Activated T-cell treated with anti-CD3 and anti-CD28 coated beads, Interleukin-2, amount 50 U/mL, for 24 hours (primary cell): ENCODE measurements around the gene ANKRD65.
"Not testable (repeated sequence)": the region's sequence is repeated elsewhere in the genome, so short reads cannot be mapped to it uniquely, and the experiment has no call there.

ENCODE experiments used
- DNase-seq: peaks from one replicate; pipeline ENCODE4 v3.0.0-alpha.2; 2020
- H3K27ac Mint-ChIP-seq: 2 replicates; pipeline ENCODE4 v1.8.0; 2020; ENCODE audit warnings: mild to moderate bottlenecking, mixed read lengths
- H3K27me3 Mint-ChIP-seq: 2 replicates; pipeline ENCODE4 v1.8.0; 2020; ENCODE audit warnings: mixed read lengths
- H3K36me3 Mint-ChIP-seq: 2 replicates; pipeline ENCODE4 v1.8.0; 2020; ENCODE audit warnings: low read depth, mixed read lengths
- H3K4me1 Mint-ChIP-seq: 2 replicates; pipeline ENCODE4 v1.8.0; 2020; ENCODE audit warnings: low read depth, mixed read lengths
- H3K4me3 Mint-ChIP-seq: 2 replicates; pipeline ENCODE4 v1.8.0; 2020; ENCODE audit warnings: mild to moderate bottlenecking, moderate library complexity, mixed read lengths
- H3K9me3 Mint-ChIP-seq: 2 replicates; pipeline ENCODE4 v1.8.0; 2020; ENCODE audit warnings: mixed read lengths

Gene ANKRD65

DNA sequence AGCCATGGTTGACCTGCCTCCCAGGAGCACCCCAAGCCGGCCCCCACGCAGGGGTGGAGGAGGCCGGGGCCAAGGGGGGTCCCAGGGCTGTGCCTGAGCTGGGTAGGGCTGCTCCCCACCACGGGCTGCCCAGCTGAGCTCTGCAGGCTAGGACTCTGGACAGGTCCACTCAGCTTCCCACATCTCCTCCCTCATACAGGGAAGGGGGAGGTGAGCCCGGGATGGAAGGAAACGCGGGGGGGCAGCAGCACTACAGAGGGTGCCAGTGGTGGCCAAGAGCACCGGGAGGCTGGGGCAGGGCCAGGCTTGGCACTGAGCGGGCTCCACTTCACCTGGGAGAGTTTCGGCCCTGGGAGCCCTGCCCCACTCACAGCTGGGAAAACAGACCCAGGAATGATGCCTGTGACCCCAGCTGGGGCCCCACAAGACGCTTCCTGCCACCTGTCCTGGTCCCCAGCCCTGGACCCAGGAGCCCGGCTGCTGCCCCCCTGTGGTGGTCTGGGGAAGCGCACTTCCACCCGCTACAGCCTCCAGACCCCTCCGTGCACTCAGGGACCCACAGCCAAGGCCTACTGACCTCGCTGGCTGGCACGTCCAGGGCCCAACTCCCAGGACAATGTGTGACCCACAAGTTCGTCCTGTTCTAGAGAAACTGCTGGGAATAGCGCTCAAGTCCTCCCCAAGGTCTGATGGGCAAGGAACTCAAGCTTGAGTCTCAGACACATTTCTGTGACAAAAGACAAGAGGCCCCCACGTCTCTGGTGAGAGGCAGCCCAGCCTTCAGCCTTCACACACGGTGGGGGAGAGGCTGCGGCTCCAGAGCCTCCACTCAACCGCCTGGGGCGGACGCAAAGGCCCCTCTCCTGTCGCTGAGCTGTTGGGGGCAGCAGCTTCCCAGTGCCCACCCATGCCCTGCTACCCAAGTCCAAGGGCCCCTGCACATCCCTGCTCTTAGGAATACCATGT, 49.0 kb downstream of the ANKRD65 start:
- DNase-seq: peak; percentile 89
- peaks cover 30% of the 10 kb centered on the region for H3K36me3 Mint-ChIP-seq
- H3K4me3 Mint-ChIP-seq: peak overlapping the region; percentile 60
- H3K27ac Mint-ChIP-seq: peak overlapping the region; percentile 79
- no peaks in the 10 kb centered on the region for H3K9me3 Mint-ChIP-seq
- H3K27me3 Mint-ChIP-seq: no peaks in the 10 kb centered on the region
- H3K4me1 Mint-ChIP-seq: peaks cover 39% of the 10 kb centered on the region

GRCh38 chr1:1371364-1371745, 49.7 kb downstream of the ANKRD65 start:
- Mint-ChIP-seq H3K27ac (no peak overlapping the region), H3K9me3 (no peaks in the 10 kb centered on the region), H3K4me3 (no peak overlapping the region), H3K4me1 (peaks cover 36% of the 10 kb centered on the region), H3K36me3 (peaks cover 26% of the 10 kb centered on the region), H3K27me3 (no peaks in the 10 kb centered on the region)
- no peak for DNase-seq

- Mint-ChIP-seq H3K27ac (no peak overlapping the region), H3K36me3 (peaks cover 26% of the 10 kb centered on the region), H3K27me3 (no peaks in the 10 kb centered on the region), H3K4me3 (no peak overlapping the region), H3K9me3 (no peaks in the 10 kb centered on the region), H3K4me1 (peaks cover 32% of the 10 kb centered on the region)
- no peak for DNase-seq
These were observed 50.2 kb downstream of the ANKRD65 start for GRCh38 chr1:1370771-1371300.

DNA sequence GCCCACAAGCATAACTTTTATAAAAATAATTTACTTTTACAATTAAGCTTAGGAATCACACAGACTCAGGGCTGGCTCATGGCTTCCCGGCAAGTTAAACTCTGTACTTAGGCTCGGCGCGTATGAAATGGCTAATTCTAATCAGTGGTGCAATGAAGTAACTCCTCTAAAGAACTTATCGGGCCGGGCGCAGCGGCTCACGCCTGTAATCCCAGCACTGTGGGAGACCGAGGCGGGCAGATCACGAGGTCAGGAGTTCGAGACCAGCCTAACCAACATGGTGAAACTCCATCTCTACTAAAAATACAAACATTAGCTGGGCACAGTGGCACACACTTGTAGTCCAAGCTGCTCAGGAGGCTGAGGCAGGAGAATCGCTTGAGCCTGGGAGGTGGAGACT, 51.0 kb downstream of the ANKRD65 start:
- not testable (repeated sequence) for DNase-seq, H3K27ac Mint-ChIP-seq, H3K4me3 Mint-ChIP-seq, H3K9me3 Mint-ChIP-seq, H3K27me3 Mint-ChIP-seq
- peaks cover 22% of the 10 kb centered on the region for H3K36me3 Mint-ChIP-seq
- peaks cover 30% of the 10 kb centered on the region for H3K4me1 Mint-ChIP-seq
